Glutamatergic neuron (in vitro differentiated cells): Measurements from ENCODE around the gene KAT8. TPM values are rescaled to one million over a fixed set of nuclear protein-coding genes. Genes with fewer than 3 reads are reported as not detected.

Experiments used
- DNase-seq: peaks from one replicate; pipeline ENCODE4 v3.0.0; 2022
- H3K27ac Mint-ChIP-seq: one replicate; pipeline ENCODE4 v1.8.0; 2020; ENCODE audit warnings: mild to moderate bottlenecking, mixed read lengths, inconsistent platforms; ENCODE audit not compliant: unreplicated experiment
- H3K27me3 Mint-ChIP-seq: one replicate; pipeline ENCODE4 v1.8.0; 2020; ENCODE audit warnings: mild to moderate bottlenecking, moderate library complexity, mixed read lengths, inconsistent platforms; ENCODE audit not compliant: unreplicated experiment
- H3K36me3 Mint-ChIP-seq: one replicate; pipeline ENCODE4 v1.8.0; 2020; ENCODE audit warnings: mild to moderate bottlenecking, mixed read lengths, inconsistent platforms; ENCODE audit not compliant: unreplicated experiment
- H3K4me1 Mint-ChIP-seq: one replicate; pipeline ENCODE4 v1.8.0; 2020; ENCODE audit warnings: mild to moderate bottlenecking, low read depth, mixed read lengths, inconsistent platforms; ENCODE audit not compliant: unreplicated experiment
- H3K4me3 Mint-ChIP-seq: one replicate; pipeline ENCODE4 v1.8.0; 2020; ENCODE audit warnings: mild to moderate bottlenecking, mixed read lengths, inconsistent platforms; ENCODE audit not compliant: unreplicated experiment
- H3K9me3 Mint-ChIP-seq: one replicate; pipeline ENCODE4 v1.8.0; 2020; ENCODE audit warnings: mild to moderate bottlenecking, moderate library complexity, mixed read lengths, inconsistent platforms; ENCODE audit not compliant: unreplicated experiment
- total RNA-seq: library from RNA; stranded (reverse); fragmentation: NEBNext Ultra II Directional; extraction: Animal tissue kit (Norgen Biotek cat#: 25700); gene quantifications from one replicate; pipeline ENCODE4 v1.2.1, GENCODE V29; 2021; ENCODE audit not compliant: unreplicated experiment
- TF ChIP-seq, protein P1 (sequence below): fragments of 200-600 bp; sonication (generic); IDR thresholded peaks from one replicate; pipeline ENCODE4 v1.5.0; 2021; ENCODE audit not compliant: partially characterized antibody, unreplicated experiment

Gene KAT8
- total RNA-seq, 1 donor from 2014 or later, result 61.2 TPM

DNA sequence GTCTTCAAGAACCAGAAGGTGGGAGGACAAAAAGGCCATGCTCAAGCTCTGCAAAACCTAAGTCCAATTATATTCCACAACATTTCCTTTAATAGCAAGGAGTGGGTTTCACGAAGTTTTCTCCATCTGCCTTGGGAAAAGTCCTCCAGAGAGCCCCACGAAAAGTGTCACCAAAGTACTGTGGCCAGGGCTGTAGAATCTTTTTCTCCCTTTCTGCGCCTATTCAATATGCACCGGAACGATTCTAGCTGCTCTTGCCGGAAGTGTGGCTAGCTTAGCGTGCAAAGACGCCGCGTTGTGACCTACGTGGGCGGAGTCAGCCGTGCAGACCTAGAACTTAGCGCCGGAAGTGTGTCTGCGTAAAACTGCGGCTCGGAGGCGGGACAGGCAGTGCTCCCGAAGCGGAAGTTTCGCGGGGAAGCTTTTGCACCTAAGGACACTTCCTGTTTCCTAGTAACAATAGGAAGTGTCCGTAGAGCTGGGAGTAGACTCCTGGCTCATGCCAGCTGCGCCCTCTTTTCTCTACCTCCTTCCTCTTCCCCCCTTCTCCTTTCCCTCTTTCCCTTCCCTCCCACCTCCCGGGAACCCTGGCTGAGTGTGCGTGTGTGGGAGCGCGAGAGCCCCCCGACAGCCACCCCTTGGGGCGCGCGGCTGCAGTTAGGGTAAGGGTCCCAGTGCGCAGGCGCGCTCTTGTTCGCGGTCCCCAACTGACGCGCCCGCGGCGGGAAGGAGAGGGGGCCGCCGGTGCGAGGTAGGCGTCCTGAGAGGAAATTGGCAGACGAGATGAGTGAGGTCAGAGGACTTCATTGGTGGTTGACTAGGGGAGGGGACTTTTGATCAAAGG lies 43.3 kb upstream of the KAT8 start, which contains the start of the genes ZNF646 and ZNF668:
Gene ZNF646 (plus strand): TSS at position 453 of the 844 bp plus-strand sequence. CDS start 1,903 bp downstream, outside the sequence.
Gene ZNF668 (minus strand): TSS at position 271 of the 844 bp plus-strand sequence. CDS start 9,781 bp downstream, outside the sequence.
- H3K4me3 Mint-ChIP-seq, result peak within 1 kb of the TSS; percentile 98
- peaks cover 16% of the 10 kb centered on the region for H3K9me3 Mint-ChIP-seq
- peak; percentile 96 for DNase-seq
- peaks cover 2% of the 10 kb centered on the region for H3K27me3 Mint-ChIP-seq
- H3K27ac Mint-ChIP-seq, result peak within 1 kb of the TSS; percentile 99
- H3K36me3 Mint-ChIP-seq, result no peaks in the 10 kb centered on the region
- peaks cover 10% of the 10 kb centered on the region for H3K4me1 Mint-ChIP-seq
- TF ChIP-seq, protein P1, sequence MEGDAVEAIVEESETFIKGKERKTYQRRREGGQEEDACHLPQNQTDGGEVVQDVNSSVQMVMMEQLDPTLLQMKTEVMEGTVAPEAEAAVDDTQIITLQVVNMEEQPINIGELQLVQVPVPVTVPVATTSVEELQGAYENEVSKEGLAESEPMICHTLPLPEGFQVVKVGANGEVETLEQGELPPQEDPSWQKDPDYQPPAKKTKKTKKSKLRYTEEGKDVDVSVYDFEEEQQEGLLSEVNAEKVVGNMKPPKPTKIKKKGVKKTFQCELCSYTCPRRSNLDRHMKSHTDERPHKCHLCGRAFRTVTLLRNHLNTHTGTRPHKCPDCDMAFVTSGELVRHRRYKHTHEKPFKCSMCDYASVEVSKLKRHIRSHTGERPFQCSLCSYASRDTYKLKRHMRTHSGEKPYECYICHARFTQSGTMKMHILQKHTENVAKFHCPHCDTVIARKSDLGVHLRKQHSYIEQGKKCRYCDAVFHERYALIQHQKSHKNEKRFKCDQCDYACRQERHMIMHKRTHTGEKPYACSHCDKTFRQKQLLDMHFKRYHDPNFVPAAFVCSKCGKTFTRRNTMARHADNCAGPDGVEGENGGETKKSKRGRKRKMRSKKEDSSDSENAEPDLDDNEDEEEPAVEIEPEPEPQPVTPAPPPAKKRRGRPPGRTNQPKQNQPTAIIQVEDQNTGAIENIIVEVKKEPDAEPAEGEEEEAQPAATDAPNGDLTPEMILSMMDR, result no peak

DNA sequence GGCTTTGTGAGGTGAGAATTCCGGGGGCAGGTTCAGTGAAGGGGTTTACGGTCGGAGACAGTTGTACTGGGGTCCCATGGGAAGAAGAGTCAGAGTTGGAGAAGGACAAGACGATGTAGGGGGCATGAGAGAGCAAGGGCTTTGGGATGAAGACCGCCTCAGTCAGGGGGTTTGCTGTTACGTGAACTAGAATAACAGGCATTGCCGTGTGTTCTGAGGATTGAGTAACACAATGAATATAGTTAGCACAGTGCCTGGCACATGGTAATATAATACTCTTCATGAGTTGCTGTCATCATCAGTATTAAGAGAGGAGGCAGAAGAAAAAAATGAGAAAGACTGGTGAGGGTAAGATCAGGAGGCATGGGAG lies 42.7 kb upstream of the KAT8 start:
- Mint-ChIP-seq H3K27me3 (peaks cover 2% of the 10 kb centered on the region), H3K4me3 (peak overlapping the region; percentile 97), H3K36me3 (no peaks in the 10 kb centered on the region), H3K27ac (peak overlapping the region; percentile 97), H3K4me1 (peaks cover 10% of the 10 kb centered on the region), H3K9me3 (peaks cover 16% of the 10 kb centered on the region)
- no peak for DNase-seq
- TF ChIP-seq, protein P1, result no peak

DNA sequence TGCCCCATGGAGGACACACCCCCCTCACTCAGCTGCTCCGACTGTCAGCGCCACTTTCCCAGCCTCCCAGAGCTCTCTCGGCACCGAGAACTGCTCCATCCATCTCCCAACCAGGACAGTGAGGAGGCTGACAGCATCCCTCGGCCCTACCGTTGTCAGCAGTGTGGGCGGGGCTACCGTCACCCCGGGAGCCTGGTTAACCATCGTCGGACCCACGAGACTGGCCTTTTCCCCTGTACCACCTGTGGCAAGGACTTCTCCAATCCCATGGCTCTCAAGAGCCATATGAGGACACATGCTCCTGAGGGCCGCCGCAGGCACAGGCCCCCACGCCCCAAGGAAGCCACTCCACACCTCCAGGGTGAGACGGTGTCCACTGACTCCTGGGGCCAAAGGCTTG lies 41.1 kb upstream of the KAT8 start:
- peaks cover 12% of the 10 kb centered on the region for H3K4me1 Mint-ChIP-seq
- no peak for DNase-seq
- no peaks in the 10 kb centered on the region for H3K36me3 Mint-ChIP-seq
- H3K4me3 Mint-ChIP-seq, result no peak overlapping the region
- peaks cover 2% of the 10 kb centered on the region for H3K27me3 Mint-ChIP-seq
- peaks cover 17% of the 10 kb centered on the region for H3K9me3 Mint-ChIP-seq
- H3K27ac Mint-ChIP-seq, result peak overlapping the region; percentile 64
- TF ChIP-seq, protein P1, result no peak

DNA sequence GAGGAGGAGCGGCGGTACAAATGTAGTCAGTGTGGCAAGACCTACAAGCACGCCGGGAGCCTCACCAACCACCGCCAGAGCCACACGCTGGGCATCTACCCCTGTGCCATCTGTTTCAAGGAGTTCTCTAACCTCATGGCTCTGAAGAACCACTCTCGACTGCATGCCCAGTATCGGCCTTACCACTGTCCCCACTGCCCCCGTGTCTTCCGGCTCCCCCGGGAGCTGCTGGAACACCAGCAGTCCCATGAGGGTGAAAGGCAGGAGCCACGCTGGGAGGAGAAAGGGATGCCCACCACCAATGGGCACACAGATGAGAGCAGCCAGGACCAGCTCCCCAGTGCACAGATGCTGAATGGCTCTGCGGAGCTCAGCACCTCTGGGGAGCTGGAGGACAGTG lies 40.4 kb upstream of the KAT8 start:
- TF ChIP-seq, protein P1, result no peak
- H3K4me1 Mint-ChIP-seq, result peaks cover 7% of the 10 kb centered on the region
- H3K4me3 Mint-ChIP-seq, result no peak overlapping the region
- H3K27me3 Mint-ChIP-seq, result peaks cover 2% of the 10 kb centered on the region
- peaks cover 15% of the 10 kb centered on the region for H3K9me3 Mint-ChIP-seq
- no peak for DNase-seq
- no peak overlapping the region for H3K27ac Mint-ChIP-seq
- no peaks in the 10 kb centered on the region for H3K36me3 Mint-ChIP-seq
